SKM-1 treated with dmso at 0.1 percent for 144 hours (cell line): ENCODE data around the gene TMEM147.
"Not testable (repeated sequence)": the region's sequence is repeated elsewhere in the genome, so short reads cannot be mapped to it uniquely, and the experiment has no call there.

ENCODE experiments used
- DNase-seq: peaks from one replicate; lab custom pipeline; 2025; ENCODE audit not compliant: unreplicated experiment; lab: John Stamatoyannopoulos, UW

Gene TMEM147

DNA sequence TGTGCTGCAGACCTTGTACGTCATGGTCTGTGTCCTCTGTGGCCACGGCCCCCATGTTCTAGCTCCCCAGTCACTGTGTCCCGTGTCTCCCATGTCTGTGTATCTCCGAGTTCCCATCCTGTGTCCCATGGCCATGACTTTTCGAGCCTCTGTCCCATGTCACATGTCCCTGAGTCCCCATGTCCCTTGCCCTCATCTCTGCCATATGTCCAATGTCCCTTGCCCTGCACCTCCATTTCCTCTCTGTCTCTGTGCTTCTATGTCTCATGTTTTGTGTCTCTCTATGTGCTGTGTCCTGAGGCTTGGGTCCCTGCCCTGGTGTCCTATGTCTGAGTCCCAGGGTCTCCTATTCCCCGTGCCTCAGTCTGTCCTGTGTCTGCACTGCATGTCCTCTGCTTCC is 16.0 kb downstream of the TMEM147 start:
- DNase-seq, result no peak

DNA sequence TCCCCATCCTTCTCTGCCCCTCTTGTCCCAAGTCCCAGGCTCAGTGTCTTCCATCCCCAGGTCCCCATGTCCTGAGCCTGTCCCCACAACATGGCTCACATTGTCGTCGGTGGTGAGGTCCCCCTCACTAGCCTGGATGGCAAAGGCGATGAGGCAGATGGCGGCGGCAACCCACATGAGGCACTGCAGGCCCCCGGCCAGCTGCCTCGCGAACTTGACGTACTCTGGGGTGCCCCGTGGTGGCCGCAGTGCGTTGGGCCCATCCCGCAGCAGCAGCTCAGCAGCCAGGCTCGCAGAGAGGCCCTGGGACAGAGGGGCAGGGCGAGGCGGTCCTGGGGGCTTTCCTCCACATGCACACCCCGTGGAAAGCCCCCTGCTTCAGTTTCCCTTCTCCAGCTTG is 16.9 kb downstream of the TMEM147 start:
- DNase-seq, result no peak

DNA sequence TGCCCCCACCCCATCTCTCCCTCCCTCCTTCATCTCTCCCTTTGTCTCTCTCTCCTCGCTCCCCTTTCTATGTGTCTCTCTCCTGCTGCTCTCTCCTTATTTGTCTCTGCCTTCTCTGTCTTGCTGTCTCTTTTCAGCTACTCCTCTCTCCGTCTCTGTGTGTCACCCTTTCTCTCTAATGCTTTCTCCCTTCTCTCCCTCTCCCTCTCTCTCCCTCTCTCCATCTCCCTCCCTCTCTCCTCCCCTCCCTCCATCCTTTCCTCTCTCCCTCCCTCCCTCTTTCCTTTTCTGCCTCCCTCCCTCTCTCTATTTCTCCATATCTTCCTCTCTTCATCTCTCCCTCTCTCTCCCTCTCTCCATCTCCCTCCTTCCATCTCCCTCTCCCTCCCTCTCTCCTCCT is 17.4 kb downstream of the TMEM147 start:
- DNase-seq, result no peak

DNA sequence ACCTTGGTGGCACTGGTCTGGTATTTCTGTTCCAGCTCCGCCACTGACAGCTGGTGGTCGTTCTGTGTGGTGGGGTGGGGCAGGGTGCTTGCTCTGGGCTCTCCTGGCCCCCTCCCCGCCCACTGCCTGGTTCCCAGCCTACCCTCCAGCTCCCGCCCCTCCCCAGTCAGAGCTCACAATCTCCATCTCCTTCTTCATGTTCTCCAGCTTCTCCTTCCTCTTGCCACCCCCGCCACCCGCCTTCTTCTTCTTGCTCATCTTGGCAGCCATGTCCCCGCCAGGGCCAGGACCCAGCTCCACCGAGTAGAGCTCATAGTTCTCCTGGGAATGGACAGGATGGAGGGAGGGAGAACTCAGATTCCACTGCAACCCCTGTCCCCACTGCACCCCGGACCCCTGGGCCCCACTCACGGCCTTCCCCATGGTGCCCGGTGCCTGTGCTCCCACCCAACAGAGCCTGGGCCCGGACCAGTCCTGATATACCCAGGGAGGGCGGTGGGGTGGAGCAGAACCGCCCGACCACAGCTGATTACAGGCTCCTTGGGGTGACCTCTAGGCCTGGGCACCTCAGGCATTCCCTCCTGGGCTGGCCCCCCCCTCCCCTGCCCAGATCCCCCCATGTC is 17.9 kb downstream of the TMEM147 start, which contains the start of gene ATP4A:
ATP4A (minus strand) TSS at position 452 of the 623 bp plus-strand sequence; CDS start at position 423, 29 bp downstream.
- DNase-seq, result no peak

DNA sequence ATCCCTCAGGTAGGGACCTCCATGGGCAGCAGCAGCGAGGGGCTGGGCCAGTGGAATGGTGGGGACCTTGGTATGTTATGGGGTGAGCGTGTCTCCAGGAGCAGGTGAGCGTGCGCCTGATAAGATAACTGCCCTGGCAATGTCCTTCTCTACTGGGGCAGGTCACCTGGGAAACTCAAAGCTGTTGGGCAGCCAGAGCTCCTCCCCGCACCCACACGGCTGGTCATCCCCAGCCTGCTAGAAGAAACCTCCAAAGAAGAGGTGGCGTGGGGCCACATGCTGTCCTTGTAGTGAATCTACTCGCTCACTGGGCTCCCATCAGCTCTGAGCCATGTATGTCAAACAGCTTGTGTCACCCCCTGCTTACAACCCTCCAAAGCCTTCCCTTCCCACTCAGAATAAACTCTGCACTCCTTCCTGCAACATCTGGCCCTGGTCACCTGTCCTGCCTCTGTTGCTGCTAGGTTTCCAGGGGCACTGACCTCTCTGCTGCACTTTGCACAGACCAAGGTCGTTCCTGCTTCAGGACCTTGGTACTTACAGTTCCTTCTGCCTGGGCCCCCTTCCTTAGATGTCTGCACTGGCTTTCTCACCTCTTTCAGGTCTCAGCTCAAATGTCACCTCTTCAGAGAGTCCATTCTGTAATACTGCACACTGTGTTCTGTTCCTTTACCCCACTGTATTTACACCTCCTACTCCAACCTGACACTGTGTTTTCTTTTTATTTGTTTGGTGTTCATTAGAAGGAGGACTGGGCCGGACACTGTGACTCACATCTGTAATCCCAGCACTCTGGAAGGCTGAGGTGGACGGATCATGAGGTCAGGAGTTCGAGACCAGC is 19.8 kb downstream of the TMEM147 start:
- DNase-seq, result no peak

DNA sequence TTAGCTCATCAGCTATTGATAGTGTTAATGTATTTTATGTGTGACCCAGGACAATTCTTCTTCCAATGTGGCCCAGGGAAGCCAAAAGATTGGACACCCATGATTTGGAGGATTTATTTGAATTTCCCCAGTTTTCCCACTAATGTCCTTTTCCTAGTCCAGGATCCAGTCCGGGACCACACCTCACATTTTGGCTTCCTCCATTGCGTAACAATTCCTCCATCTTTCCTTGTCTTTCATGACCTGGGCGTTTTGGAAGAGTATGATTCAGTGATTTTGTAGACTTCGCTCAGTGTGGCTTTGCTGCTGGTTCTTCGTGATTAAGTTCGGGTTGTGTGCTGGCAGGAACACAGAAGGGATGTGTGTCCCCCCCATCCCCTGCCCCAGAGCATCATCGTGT is 21.3 kb downstream of the TMEM147 start:
- no peak for DNase-seq

DNA sequence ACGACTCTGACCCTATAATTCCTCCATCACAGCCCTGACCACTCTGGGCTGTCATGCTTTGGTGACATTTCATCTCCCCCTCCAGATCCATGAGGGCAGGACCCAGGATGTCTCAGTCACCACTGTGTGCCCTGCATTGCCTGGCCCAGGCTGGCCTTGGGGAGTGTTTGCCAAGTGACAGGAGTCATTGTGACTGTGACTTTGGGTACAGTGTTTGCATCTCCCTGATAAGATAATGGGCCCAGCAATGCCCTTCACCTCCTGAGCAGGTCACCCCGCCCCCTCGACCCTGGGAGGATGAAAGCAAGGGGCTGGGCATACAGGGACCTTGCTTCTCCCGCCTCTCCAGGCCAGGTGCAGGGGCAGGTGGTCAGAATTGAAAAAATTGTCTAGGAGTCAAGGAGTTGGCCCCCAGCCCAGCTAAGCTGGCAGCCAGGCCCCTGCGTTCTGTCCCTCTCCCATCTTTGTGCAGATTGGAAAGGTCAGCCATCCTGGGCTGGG is 23.9 kb downstream of the TMEM147 start:
- no peak for DNase-seq

DNA sequence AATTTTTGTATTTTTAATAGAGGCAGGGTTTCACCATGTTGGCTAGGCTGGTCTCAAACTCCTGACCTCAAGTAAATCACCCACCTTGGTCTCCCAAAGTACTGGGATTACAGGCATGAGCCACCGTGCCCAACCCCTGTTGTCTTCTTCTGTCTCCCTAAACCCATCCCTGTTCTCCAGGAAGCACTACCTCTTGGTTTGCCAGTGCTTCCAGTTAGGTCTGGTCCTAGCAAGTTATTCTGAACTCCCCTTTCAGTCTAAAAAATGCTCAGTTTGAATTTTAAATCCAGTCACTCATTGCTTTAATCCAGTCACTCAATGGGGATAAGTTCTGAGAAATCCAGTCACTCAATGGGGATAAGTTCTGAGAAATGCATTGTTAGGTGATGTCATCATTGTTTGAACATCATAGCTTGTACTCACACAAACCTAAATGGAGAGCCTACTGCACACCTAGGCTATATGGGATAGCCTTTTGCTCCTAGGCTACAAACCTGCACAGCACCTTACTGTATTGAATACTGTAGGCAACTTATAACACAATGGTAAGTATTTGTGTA is 26.1 kb downstream of the TMEM147 start:
- DNase-seq, result no peak

DNA sequence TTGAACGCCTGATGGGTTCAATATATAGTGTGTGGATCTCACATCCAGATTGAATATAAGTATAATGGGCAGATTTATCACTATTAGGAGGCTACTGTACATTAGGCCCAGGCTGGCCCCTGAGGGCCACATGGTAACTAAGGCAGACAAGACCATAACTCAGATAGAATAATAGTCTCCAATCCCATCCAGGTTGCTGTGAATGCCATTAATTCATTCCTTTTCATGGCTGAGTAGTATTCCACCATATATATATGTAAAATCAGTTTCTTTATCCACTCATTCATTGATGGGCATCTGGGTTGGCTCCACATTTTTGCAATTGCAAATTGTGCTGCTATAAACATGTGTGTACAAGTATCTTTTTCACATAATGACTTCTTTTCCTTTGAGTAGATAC is 32.5 kb downstream of the TMEM147 start:
- DNase-seq, result no peak

DNA sequence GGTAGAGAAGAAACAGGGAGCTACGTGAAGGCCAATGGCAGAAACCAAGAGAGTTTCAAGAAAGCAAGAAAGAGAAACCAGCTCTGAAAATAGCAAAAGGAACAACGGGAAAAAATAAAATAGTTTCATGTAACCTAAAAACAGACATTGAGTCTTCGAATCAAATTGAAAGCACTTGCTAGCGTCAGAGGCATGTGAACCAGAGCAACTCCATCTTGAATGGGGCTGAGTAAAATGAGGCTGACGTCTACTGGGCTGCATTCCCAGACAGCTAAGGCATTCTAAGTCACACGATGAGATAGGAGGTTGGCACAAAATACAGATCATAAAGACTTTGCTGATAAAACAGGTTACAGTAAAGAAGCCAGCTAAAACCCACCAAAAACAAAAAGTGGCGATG is 33.3 kb downstream of the TMEM147 start:
- DNase-seq, result no peak

DNA sequence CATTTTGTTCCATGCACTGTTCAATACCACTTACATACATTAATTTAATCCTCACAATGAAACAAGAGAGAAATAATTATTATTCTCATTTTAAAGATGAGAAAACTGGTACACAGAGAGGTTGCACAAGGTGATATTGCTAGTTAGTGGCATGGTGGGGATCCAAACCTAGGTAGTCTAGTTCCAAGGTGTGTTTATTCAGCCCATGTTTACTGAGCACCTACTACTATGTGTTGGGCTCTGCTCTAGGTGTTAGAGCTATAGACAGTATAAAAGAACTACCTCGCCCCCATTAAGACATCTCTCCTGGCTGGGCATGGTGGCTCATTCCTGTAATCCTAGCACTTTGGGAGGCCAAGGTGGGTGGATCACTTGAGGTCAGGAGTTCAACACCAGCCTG is 37.3 kb downstream of the TMEM147 start:
- DNase-seq, result no peak

DNA sequence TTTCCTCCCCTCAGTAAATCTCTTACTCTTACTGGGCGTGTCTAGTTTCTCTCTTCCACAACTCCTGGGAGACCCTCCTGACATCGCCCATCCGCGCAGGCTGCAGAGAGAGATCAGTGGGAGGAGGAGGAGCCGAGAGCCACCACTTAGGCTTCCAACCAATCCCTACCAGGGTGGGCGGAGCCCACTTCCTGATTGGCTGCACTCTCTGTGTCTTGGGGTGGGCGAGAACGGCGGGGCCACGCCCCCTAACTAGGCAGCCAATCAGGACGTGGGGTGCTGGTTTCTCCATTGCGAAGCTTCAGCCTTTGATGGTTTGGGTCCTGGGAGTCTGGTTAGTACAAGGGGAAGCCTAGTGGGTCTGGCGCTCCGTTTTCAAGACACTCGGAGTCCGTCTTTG is 40.4 kb downstream of the TMEM147 start, which contains the start of gene PMIS2:
PMIS2 (plus strand) TSS at position 326 of the 400 bp plus-strand sequence. CDS start 87 bp downstream, outside the sequence.
- no peak for DNase-seq

DNA sequence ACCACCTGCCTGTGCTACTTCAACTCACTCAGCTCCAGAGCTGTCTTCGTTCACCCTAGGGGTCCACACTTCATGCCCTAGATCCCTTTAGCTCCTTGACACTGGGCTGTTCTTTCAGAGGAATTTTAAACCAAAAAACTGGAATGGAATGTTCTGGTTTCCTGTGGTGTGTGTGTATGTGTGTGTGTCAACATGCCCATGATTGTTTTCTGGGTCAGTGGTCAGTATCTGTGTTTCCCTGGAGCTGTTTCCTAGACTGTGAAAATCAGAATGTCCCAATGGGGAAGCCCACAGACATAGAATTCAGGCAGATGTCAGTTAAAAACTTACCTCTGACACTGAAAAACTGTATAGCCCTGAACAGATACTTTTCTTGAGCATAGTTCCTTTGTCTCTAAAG is 41.9 kb downstream of the TMEM147 start:
- no peak for DNase-seq

DNA sequence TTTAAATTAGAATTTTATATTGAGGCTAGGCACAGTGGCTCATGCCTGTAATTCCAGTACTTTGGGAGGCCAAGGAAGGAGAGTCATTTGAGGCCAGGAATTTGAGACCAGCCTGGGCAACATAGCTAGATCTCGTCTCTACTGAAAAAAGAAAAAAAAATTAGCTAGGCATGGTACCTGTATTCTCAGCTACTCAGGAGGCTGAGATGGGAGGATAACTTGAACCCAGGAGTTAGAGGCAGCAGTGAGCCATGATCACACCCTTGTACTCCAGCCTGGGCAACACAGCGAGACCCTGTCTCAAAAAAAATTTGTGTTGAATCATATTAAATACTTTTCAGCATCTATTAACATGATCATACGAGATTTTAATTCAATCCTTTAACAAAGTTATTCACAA is 45.4 kb downstream of the TMEM147 start:
- no peak for DNase-seq

DNA sequence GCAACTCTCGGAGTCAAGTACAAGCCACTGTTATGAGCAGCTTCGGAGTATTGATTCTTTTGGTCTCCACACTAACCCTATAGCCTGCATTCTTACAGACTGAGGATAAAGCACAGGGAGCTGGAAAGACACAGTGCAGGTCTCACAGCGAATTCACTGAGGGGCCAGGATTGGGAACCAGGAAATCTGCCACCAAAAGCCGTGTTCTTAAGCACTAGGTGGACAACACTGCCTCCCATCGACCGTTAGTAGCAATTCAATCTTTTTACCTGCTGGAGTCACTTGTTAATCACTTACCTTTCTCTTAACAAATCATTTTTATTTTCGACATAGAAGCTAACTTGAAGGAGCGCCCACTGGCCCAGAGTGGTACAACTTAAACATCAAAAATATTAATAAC is 46.8 kb downstream of the TMEM147 start:
- peak; percentile 52 for DNase-seq

DNA sequence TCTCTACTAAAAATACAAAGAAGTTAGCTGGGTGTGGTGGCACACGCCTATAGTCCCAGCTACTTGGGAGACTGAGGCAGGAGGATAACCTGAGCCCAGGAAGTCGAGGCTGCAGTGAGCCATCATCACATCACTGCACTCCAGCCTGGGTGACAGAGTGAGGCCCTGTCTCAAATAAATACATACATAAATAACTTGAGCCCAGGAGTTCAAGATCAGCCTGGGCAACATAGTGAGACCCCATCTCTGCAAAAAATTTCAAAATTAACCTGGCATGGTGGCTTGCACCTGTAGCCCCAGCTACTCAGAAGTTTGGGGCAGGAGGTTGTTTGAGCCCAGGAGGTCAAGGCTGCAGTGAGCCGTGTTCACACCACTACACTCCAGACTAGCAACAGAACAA is 49.6 kb downstream of the TMEM147 start:
- DNase-seq, result not testable (repeated sequence)

DNA sequence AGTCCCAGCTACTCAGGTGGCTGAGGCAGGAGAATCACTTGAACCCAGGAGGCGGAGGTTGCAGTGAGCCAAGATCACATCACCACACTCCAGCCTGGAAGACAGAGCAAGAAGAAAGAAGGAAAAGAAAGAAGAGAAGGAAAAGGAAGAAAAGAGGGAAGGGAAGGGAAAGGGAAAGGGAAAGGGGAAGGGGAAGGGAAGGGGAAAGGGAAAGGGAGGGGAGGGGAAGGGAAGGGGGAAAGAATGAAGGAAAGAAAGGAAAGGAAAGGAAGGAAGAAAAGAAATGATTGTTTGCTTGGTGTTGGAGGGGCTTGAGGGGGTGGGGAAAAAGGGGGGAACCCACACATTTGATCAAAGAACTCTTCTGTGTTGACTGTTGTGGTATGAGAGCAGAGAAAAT is 50.5 kb downstream of the TMEM147 start:
- no peak for DNase-seq

DNA sequence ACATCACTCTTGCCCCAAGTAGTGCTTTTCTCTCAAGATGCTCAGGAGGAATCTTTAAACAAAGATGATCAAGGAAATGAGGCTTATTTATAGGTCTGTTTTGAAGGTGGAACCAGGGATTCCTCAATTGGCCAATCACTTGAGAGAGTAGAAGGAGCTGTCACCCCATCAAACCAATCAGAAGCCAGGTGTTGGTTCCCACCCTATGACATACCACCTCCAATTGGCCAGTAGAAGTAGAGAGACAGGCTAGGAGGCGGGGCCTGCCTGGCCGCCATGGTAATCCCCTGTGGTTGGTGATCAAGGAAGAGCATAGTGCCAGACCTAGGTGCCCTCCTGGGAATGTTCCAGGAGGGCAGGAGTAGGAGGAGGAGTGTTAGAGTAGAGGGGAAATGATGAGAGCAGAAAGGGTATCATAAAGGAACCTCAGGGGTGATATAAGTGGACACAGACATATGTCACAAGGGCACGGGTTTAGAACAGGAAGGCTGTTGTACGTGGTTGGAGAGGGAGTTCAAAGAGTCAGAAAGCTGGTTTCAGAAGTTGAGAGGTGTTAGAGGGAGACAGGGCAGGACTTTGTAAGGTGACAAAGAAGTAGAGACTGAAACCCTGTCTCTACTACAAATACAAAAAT is 51.1 kb downstream of the TMEM147 start:
- DNase-seq, result no peak
